GM23248 (cell line): Measurements from ENCODE around the gene CAB39.

Source experiments
- EZH2 ChIP-seq: fragments of 200-600 bp; sonication (generic); IDR thresholded peaks from 2 replicates; pipeline ENCODE4 v1.6.1; 2018; ENCODE audit warnings: antibody characterized with exemption, mild to moderate bottlenecking; ENCODE audit not compliant: insufficient read depth, poor library complexity, severe bottlenecking
- EZH2phosphoT487 ChIP-seq: fragments of 200-600 bp; sonication (generic); IDR thresholded peaks from 2 replicates; pipeline ENCODE4 v1.6.1; 2018; ENCODE audit warnings: antibody characterized with exemption, moderate library complexity, mild to moderate bottlenecking, low read depth; ENCODE audit not compliant: insufficient read depth

GRCh38 chr2:230849633-230850357, 137.2 kb downstream of the CAB39 start:
- no peak for TF ChIP-seq EZH2phosphoT487
- TF ChIP-seq EZH2 = no peak
